GM18519 (cell line): ENCODE data around the gene NUFIP1.
"Not testable (repeated sequence)": the region's sequence is repeated elsewhere in the genome, so short reads cannot be mapped to it uniquely, and the experiment has no call there.

Experiments
- ATAC-seq: cut with Tn5 transposase; IDR thresholded peaks from one replicate; pipeline ENCODE4 v1.9.1; 2021; ENCODE audit warnings: mild to moderate bottlenecking, moderate library complexity; ENCODE audit not compliant: unreplicated experiment, low FRiP score

The NUFIP1 gene

GRCh38 chr13:44971656-44972595 lies 17.3 kb downstream of the NUFIP1 start:
- ATAC-seq: no peak

GRCh38 chr13:44969551-44970484 lies 19.5 kb downstream of the NUFIP1 start:
- ATAC-seq: no peak

- ATAC-seq: no peak
Observed at GRCh38 chr13:44968434-44968815, 20.8 kb downstream of the NUFIP1 start.

GRCh38 chr13:44967704-44968433 lies 21.4 kb downstream of the NUFIP1 start:
- ATAC-seq: no peak

- ATAC-seq: no peak
Observed at GRCh38 chr13:44961997-44962396, 27.3 kb downstream of the NUFIP1 start.

- no peak for ATAC-seq
Observed at GRCh38 chr13:44955406-44955805, 33.9 kb downstream of the NUFIP1 start.

- ATAC-seq: no peak
Observed at GRCh38 chr13:44954224-44954623, 35.0 kb downstream of the NUFIP1 start.

GRCh38 chr13:44952671-44953070 lies 36.6 kb downstream of the NUFIP1 start:
- no peak for ATAC-seq

- no peak for ATAC-seq
Observed at GRCh38 chr13:44951184-44951583, 38.1 kb downstream of the NUFIP1 start.

GRCh38 chr13:44943411-44943810 lies 45.9 kb downstream of the NUFIP1 start:
- not testable (repeated sequence) for ATAC-seq

GRCh38 chr13:44938854-44939253 lies 50.4 kb downstream of the NUFIP1 start:
- ATAC-seq: no peak

GRCh38 chr13:44936246-44936645 lies 53.0 kb downstream of the NUFIP1 start:
- no peak for ATAC-seq

- ATAC-seq: no peak
Observed at GRCh38 chr13:44934724-44935123, 54.5 kb downstream of the NUFIP1 start.

- no peak for ATAC-seq
Observed at GRCh38 chr13:44932850-44933251, 56.4 kb downstream of the NUFIP1 start.

- no peak for ATAC-seq
Observed at GRCh38 chr13:44932171-44932849, 57.0 kb downstream of the NUFIP1 start.

GRCh38 chr13:44930963-44931623 lies 58.2 kb downstream of the NUFIP1 start:
- ATAC-seq: no peak

GRCh38 chr13:44930280-44930679 lies 59.0 kb downstream of the NUFIP1 start:
- no peak for ATAC-seq

GRCh38 chr13:44929692-44930091 lies 59.6 kb downstream of the NUFIP1 start:
- ATAC-seq: no peak

GRCh38 chr13:44927968-44928367 lies 61.3 kb downstream of the NUFIP1 start:
- ATAC-seq: no peak
